IMR-90 (cell line): ENCODE data around the gene GPR176. TPM values are rescaled to one million over a fixed set of nuclear protein-coding genes. Genes with fewer than 3 reads are reported as not detected.

Experiments used
- ATAC-seq: fragments of 200-7000 bp; cut with Tn5 transposase; 2 replicates; pipeline ENCODE4 v1.9.1; 2020; ENCODE audit warnings: low read depth, mild to moderate bottlenecking, moderate library complexity
- BruUV-seq: library from RNA; stranded (reverse); fragments of 400-500 nt; replicated peaks from 2 replicates; lab custom pipeline; 2021; lab: Mats Ljungman, UMichigan
- CTCF ChIA-PET: fragments of 300-600 bp; formaldehyde crosslinking; extraction: SDS; loops from one replicate; lab custom pipeline; 2021; ENCODE audit warnings: antibody characterized with exemption; lab: Yijun Ruan, JAX
- POLR2A ChIA-PET: fragments of 300-600 bp; sonication (Branson Sonifier 250); formaldehyde crosslinking; loops from one replicate; lab custom pipeline; 2022; ENCODE audit warnings: antibody characterized with exemption; ENCODE audit not compliant: unreplicated experiment; lab: Charles Lee
- DNase-seq: peaks from one replicate; pipeline ENCODE4 v3.0.0; 2013
- H2AFZ ChIP-seq: replicated peaks from 2 replicates; pipeline ENCODE3; 2013; ENCODE audit warnings: low read length, mild to moderate bottlenecking; ENCODE audit not compliant: poor library complexity
- H2AK5ac ChIP-seq: 2 replicates; pipeline ENCODE4 v1.6.1; 2013; ENCODE audit warnings: low read depth, low read length, inconsistent platforms
- H2AK9ac ChIP-seq: replicated peaks from 2 replicates; pipeline ENCODE3; 2013; ENCODE audit warnings: mild to moderate bottlenecking, low read depth, low read length, moderate library complexity; ENCODE audit not compliant: poor library complexity
- H2BK120ac ChIP-seq: 2 replicates; pipeline ENCODE4 v1.6.1; 2013; ENCODE audit warnings: low read depth, low read length, inconsistent platforms
- H2BK15ac ChIP-seq: 3 replicates; pipeline ENCODE4 v1.6.1; 2013; ENCODE audit warnings: low read depth, low read length, inconsistent platforms
- H2BK20ac ChIP-seq: 2 replicates; pipeline ENCODE4 v1.6.1; 2013; ENCODE audit warnings: low read depth, mild to moderate bottlenecking, inconsistent platforms, low read length, moderate library complexity
- H2BK5ac ChIP-seq: 2 replicates; pipeline ENCODE4 v1.6.1; 2013; ENCODE audit warnings: mild to moderate bottlenecking, low read depth, low read length, inconsistent platforms; ENCODE audit not compliant: poor library complexity, severe bottlenecking
- H3K14ac ChIP-seq: replicated peaks from 2 replicates; pipeline ENCODE4 v1.6.1; 2013; ENCODE audit warnings: low read depth, low read length, inconsistent platforms
- H3K18ac ChIP-seq: 2 replicates; pipeline ENCODE4 v1.6.1; 2013; ENCODE audit warnings: low read depth, low read length, control low read depth
- H3K23ac ChIP-seq: 2 replicates; pipeline ENCODE4 v1.6.1; 2013; ENCODE audit warnings: low read depth, low read length, inconsistent platforms
- H3K27ac ChIP-seq: 2 replicates; pipeline ENCODE4 v1.5.1; 2013; ENCODE audit warnings: mild to moderate bottlenecking, control low read depth, low read length; ENCODE audit not compliant: insufficient read depth
- H3K27me3 ChIP-seq: 2 replicates; pipeline ENCODE4 v1.6.1; 2013; ENCODE audit warnings: low read length; ENCODE audit not compliant: control insufficient read depth, insufficient read depth
- H3K36me3 ChIP-seq: 2 replicates; pipeline ENCODE4 v1.6.1; 2013; ENCODE audit warnings: low read length, mixed read lengths; ENCODE audit not compliant: control insufficient read depth, insufficient read depth
- H3K4ac ChIP-seq: 2 replicates; pipeline ENCODE4 v1.6.1; 2013; ENCODE audit warnings: low read depth, low read length, inconsistent platforms
- H3K4me1 ChIP-seq: 2 replicates; pipeline ENCODE4 v1.6.1; 2013; ENCODE audit warnings: low read length, mixed read lengths; ENCODE audit not compliant: control insufficient read depth, insufficient read depth
- H3K4me2 ChIP-seq: 2 replicates; pipeline ENCODE4 v1.6.1; 2013; ENCODE audit warnings: low read depth, mild to moderate bottlenecking, control low read depth, low read length, moderate library complexity
- H3K4me3 ChIP-seq: 2 replicates; pipeline ENCODE4 v1.5.1; 2013; ENCODE audit warnings: low read depth, mild to moderate bottlenecking, control low read depth, low read length, moderate library complexity; ENCODE audit not compliant: insufficient read depth
- H3K56ac ChIP-seq: 2 replicates; pipeline ENCODE4 v1.6.1; 2013; ENCODE audit warnings: low read length, inconsistent platforms; ENCODE audit not compliant: insufficient read depth; ENCODE audit errors: extremely low read depth
- H3K79me1 ChIP-seq, 2 experiments: 2 replicates each; pipeline ENCODE4 v1.6.1; 2013; ENCODE audit warnings: low read length in 2 of 2, inconsistent platforms in 1 of 2, low read depth in 1 of 2
- H3K9ac ChIP-seq: 2 replicates; pipeline ENCODE4 v1.6.1; 2013; ENCODE audit warnings: low read depth, low read length, control low read depth
- H3K9me1 ChIP-seq: 2 replicates; pipeline ENCODE4 v1.6.1; 2013; ENCODE audit warnings: low read length, inconsistent platforms; ENCODE audit not compliant: insufficient read depth
- H3K9me3 ChIP-seq: 2 replicates; pipeline ENCODE4 v1.6.1; 2013; ENCODE audit warnings: low read length; ENCODE audit not compliant: control insufficient read depth, insufficient read depth
- H4K20me1 ChIP-seq: 2 replicates; pipeline ENCODE4 v1.6.1; 2013; ENCODE audit warnings: low read length, inconsistent platforms; ENCODE audit not compliant: insufficient read depth
- H4K5ac ChIP-seq: 2 replicates; pipeline ENCODE4 v1.6.1; 2013; ENCODE audit warnings: mild to moderate bottlenecking, low read depth, low read length, control low read depth
- H4K8ac ChIP-seq, 2 experiments: 2 replicates each; pipeline ENCODE4 v1.6.1; 2013; ENCODE audit warnings: low read depth in 2 of 2, low read length in 2 of 2, control low read depth in 1 of 2, inconsistent platforms in 1 of 2
- H4K91ac ChIP-seq: 2 replicates; pipeline ENCODE4 v1.6.1; 2013; ENCODE audit warnings: low read depth, low read length, inconsistent platforms; ENCODE audit not compliant: insufficient read depth
- BHLHE40 ChIP-seq: fragments of 150-350 bp; IDR thresholded peaks from 2 replicates; pipeline ENCODE4 v1.6.1; 2016; ENCODE audit warnings: mild to moderate bottlenecking, low read depth, low read length
- CEBPB ChIP-seq: IDR thresholded peaks from 2 replicates; pipeline ENCODE4 v1.6.1; 2012; ENCODE audit warnings: low read depth, low read length, improper control_type of control experiment
- CHD1 ChIP-seq: IDR thresholded peaks from 2 replicates; pipeline ENCODE4 v1.6.1; 2012; ENCODE audit warnings: low read depth, low read length, improper control_type of control experiment
- FOS ChIP-seq: fragments of 150-350 bp; IDR thresholded peaks from 2 replicates; pipeline ENCODE4 v1.6.1; 2016; ENCODE audit warnings: low read depth, low read length
- MAFK ChIP-seq: IDR thresholded peaks from 2 replicates; pipeline ENCODE4 v1.6.1; 2012; ENCODE audit warnings: low read depth, low read length, improper control_type of control experiment
- MAZ ChIP-seq: IDR thresholded peaks from 2 replicates; pipeline ENCODE4 v1.6.1; 2012; ENCODE audit warnings: low read depth, mild to moderate bottlenecking, low read length, improper control_type of control experiment, moderate library complexity, borderline replicate concordance
- MXI1 ChIP-seq: IDR thresholded peaks from 2 replicates; pipeline ENCODE4 v1.6.1; 2012; ENCODE audit warnings: low read depth, mild to moderate bottlenecking, low read length, moderate library complexity, borderline replicate concordance
- NFE2L2 ChIP-seq: fragments of 150-350 bp; IDR thresholded peaks from 2 replicates; pipeline ENCODE4 v1.6.1; 2016; ENCODE audit warnings: low read depth, mild to moderate bottlenecking, low read length
- POLR2A ChIP-seq: IDR thresholded peaks from 2 replicates; pipeline ENCODE4 v1.6.1; 2012; ENCODE audit warnings: mild to moderate bottlenecking, low read depth, low read length
- RAD21 ChIP-seq: IDR thresholded peaks from 2 replicates; pipeline ENCODE4 v1.6.1; 2012; ENCODE audit warnings: low read length, improper control_type of control experiment
- RCOR1 ChIP-seq: IDR thresholded peaks from 2 replicates; pipeline ENCODE4 v1.6.1; 2012; ENCODE audit warnings: mild to moderate bottlenecking, low read length, improper control_type of control experiment; ENCODE audit not compliant: insufficient replicate concordance
- RFX5 ChIP-seq: IDR thresholded peaks from 2 replicates; pipeline ENCODE4 v1.8.0; 2012; ENCODE audit warnings: low read depth, mild to moderate bottlenecking, low read length, moderate library complexity
- SMC3 ChIP-seq: fragments of 150-350 bp; IDR thresholded peaks from 2 replicates; pipeline ENCODE4 v1.6.1; 2016; ENCODE audit warnings: low read depth, mild to moderate bottlenecking, antibody characterized with exemption, low read length, moderate library complexity
- WGBS, 2 experiments: methylation state at CpG; one replicate each; pipeline versions ENCODE4 v1.1.5 to v1.1.7; 2013; ENCODE audit warnings: missing lambda C conversion rate in 2 of 2; ENCODE audit not compliant: insufficient read length in 1 of 2; ENCODE audit errors: extremely low coverage in 2 of 2; 5-methylcytosine and 5-hydroxymethylcytosine counted together
- dilution Hi-C: fragments of 300-500 bp; cut with HindIII; formaldehyde crosslinking; loops from one replicate; pipeline ENCODE4 v1.14.3; 2018; ENCODE audit warnings: low sequenced_read_pairs; ENCODE audit not compliant: unreplicated experiment
- in situ Hi-C: fragments of 300-500 bp; cut with MboI; formaldehyde crosslinking; loops from 3 replicates; pipeline ENCODE4 v1.14.3; 2019; ENCODE audit warnings: low sequenced_read_pairs, inconsistent platforms, mixed read lengths
- intact Hi-C: fragments of 100-400 bp; cut with micrococcal nuclease; formaldehyde crosslinking; loops from 2 replicates; pipeline ENCODE4 v1.10.0; 2022
- polyA plus RNA-seq, 3 experiments: library from polyadenylated mRNA; depleted of rRNA; stranded (reverse); fragments of >200 nt; gene quantifications; 2 replicates each; pipeline ENCODE4 v1.2.3, GENCODE V29; 2012; ENCODE audit warnings: low replicate concordance in 1 of 3
- total RNA-seq: library from RNA; depleted of rRNA; stranded (reverse); fragments of >200 nt; gene quantifications from 2 replicates; pipeline ENCODE4 v1.2.3, GENCODE V29; 2012
- TF ChIP-seq, protein P1 (sequence below): fragments of 150-350 bp; IDR thresholded peaks from 2 replicates; pipeline ENCODE4 v1.6.1; 2017; ENCODE audit warnings: mild to moderate bottlenecking, antibody characterized with exemption, low read length, low read depth

The GPR176 gene
- total and polyA plus RNA-seq, 2 of the 4 experiments (the other 2 are of a cell fraction): 114 to 246 TPM

DNA sequence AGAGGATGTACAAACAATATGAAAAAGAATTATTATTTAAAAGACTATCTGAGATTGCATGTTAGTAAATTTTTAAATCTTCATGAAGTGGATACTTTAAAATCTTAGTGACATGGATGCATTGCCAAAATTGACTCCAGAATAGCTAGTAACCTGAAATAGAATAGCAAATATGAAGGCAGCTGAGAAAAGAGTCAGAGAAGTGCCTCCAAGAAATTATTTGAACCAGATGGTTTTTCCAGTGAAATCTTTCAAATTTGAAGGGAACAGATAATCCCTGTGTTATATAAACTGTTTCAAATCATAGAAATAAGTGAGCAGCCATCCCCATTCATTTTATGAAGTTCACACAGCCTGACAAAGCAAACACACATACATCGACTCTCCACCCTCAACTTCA lies 167.1 kb downstream of the GPR176 start:
- Histone ChIP-seq H4K8ac (no peak overlapping the region), H3K9ac (no peak overlapping the region), H2BK120ac (no peak overlapping the region), H3K23ac (no peak overlapping the region), H3K79me1 (no peaks in the 10 kb centered on the region), H2AK9ac (no peak overlapping the region), H2AFZ (no peak overlapping the region), H2BK20ac (no peak overlapping the region), H3K18ac (no peak overlapping the region), H4K5ac (no peak overlapping the region), H3K56ac (no peak overlapping the region), H2BK5ac (no peak overlapping the region), H3K4me3 (no peak overlapping the region), H3K4me1 (no peaks in the 10 kb centered on the region), H2AK5ac (no peak overlapping the region), H3K14ac (no peak overlapping the region), H3K9me1 (no peaks in the 10 kb centered on the region), H2BK15ac (no peak overlapping the region), H3K4ac (no peak overlapping the region), H3K4me2 (no peak overlapping the region), H3K27me3 (no peaks in the 10 kb centered on the region), H3K9me3 (peaks cover 4% of the 10 kb centered on the region; the same call in 1 of the 2 replicates), H3K36me3 (no peaks in the 10 kb centered on the region), H3K27ac (no peak overlapping the region), H4K20me1 (no peaks in the 10 kb centered on the region), H4K91ac (no peak overlapping the region)
- no peak for TF ChIP-seq CEBPB
- TF ChIP-seq CHD1: no peak
- no peak for TF ChIP-seq SMC3
- TF ChIP-seq MAZ: no peak
- TF ChIP-seq NFE2L2: no peak
- TF ChIP-seq, protein P1, sequence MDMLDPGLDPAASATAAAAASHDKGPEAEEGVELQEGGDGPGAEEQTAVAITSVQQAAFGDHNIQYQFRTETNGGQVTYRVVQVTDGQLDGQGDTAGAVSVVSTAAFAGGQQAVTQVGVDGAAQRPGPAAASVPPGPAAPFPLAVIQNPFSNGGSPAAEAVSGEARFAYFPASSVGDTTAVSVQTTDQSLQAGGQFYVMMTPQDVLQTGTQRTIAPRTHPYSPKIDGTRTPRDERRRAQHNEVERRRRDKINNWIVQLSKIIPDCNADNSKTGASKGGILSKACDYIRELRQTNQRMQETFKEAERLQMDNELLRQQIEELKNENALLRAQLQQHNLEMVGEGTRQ: no peak
- no peak for TF ChIP-seq MXI1
- TF ChIP-seq BHLHE40: no peak
- no peak for TF ChIP-seq POLR2A
- no peak for TF ChIP-seq RFX5
- TF ChIP-seq FOS: no peak
- no peak for TF ChIP-seq RAD21
- no peak for TF ChIP-seq MAFK
- no peak for TF ChIP-seq RCOR1
- ATAC-seq (no peak), DNase-seq (no peak)
- in situ Hi-C loops: loop anchor here (25.0 kb wide), 1 partner anchor 591 kb away; no protein-coding TSS in a partner anchor
- CTCF ChIA-PET: no interaction called here
- WGBS, 2 experiments: 100% methylated on average over 1 of the region's 1 CpG; no CpG with 5 or more reads in 1 of the 2 experiments
- intact Hi-C loops: loop anchor here (10.0 kb wide), 1 partner anchor 578 kb away; no protein-coding TSS in a partner anchor
- POLR2A ChIA-PET: no interaction called here
- dilution Hi-C loops: no loop called here
- BruUV-seq: no TSS peak
